NB4 (cell line): ENCODE data around the gene TTBK2.

Experiments used
- CTCF ChIP-seq: IDR thresholded peaks from one replicate; pipeline ENCODE4 v1.5.1; 2012; ENCODE audit warnings: low read depth, low read length
- MAX ChIP-seq: IDR thresholded peaks from 2 replicates; pipeline ENCODE4 v1.6.1; 2011; ENCODE audit warnings: low read depth, low read length
- MYC ChIP-seq: IDR thresholded peaks from 2 replicates; pipeline ENCODE4 v1.6.1; 2011; ENCODE audit warnings: low read depth, low read length

DNA sequence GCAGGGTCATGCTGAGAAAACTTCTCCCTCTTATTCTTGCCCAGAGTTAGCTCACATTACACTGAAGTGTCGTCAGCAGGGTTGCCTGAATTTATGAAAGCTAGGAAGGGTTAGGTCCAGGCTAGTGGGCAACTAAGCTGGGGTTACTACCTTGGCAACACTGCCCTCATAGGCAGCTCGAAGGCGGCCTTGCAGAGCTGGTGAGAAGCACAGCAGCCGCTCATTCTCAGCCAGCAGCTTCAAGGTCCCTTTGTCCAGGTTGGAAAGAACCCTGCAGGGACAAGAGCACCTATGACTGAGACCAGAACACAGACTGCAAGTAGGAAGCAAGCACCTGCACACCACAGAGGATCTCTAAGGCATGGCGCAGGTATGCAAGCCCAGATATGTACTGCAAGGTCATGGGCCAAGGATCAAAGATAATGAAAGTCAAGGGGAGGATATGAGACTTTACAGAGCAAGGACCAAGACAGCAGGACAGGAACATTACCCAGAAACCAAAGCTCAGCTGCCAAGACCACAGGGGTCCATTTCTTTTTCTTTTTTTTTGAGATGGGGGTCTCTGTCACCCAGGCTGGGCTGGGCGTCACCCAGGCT is 186.4 kb downstream of the TTBK2 start:
- no peak for TF ChIP-seq CTCF
- no peak for TF ChIP-seq MAX
- no peak for TF ChIP-seq MYC
